Lower leg skin (tissue), 4 donors: ENCODE results near the gene MYH16. TPM values are rescaled to one million over a fixed set of nuclear protein-coding genes. Genes with fewer than 3 reads are reported as not detected.
"Not testable (repeated sequence)": the region's sequence is repeated elsewhere in the genome, so short reads cannot be mapped to it uniquely, and the experiment has no call there.

Experiments used
- DNase-seq, 2 donors: peaks; one replicate each; pipeline ENCODE4 v3.0.0-alpha.2; 2019; ENCODE audit warnings: low spot score in 2 of 2
- H3K4me3 ChIP-seq: fragments of 200-600 bp; sonication (generic); 2 replicates; pipeline ENCODE4 v1.5.1; 2017; ENCODE audit warnings: mild to moderate bottlenecking, low read depth; ENCODE audit not compliant: poor library complexity, severe bottlenecking
- CTCF ChIP-seq, 3 donors: fragments of 450-650 bp; IDR thresholded peaks; one replicate each; pipeline ENCODE4 v1.5.1; 2016; ENCODE audit warnings: antibody characterized with exemption in 3 of 3, mild to moderate bottlenecking in 3 of 3, moderate library complexity in 2 of 3
- POLR2A ChIP-seq, 2 donors: fragments of 450-650 bp; IDR thresholded peaks; one replicate each; pipeline ENCODE4 v1.6.1; 2016 to 2017; ENCODE audit warnings: antibody characterized with exemption in 2 of 2, mild to moderate bottlenecking in 1 of 2, moderate library complexity in 1 of 2
- WGBS, 2 donors: methylation state at CpG; one replicate each; pipeline ENCODE4 v1.1.5; 2018; 5-methylcytosine and 5-hydroxymethylcytosine counted together
- intact Hi-C: fragments of 100-400 bp; cut with DNase I; formaldehyde crosslinking; loops from one replicate; pipeline ENCODE4 v1.15.0; 2023; ENCODE audit warnings: low total_unique reads
- total RNA-seq, 4 donors: library from RNA; depleted of rRNA; stranded (reverse); fragments of >200 nt; gene quantifications; one replicate each; pipeline ENCODE4 v1.1.0, GENCODE V29; 2016

The MYH16 gene
- total RNA-seq, 4 donors from 2014 or later: not detected

GRCh38 chr7:99275496-99275895 lies 2.9 kb downstream of the MYH16 start:
- WGBS, 2 donors: 84 to 88% methylated on average over 7 of the region's 7 CpGs
- H3K4me3 ChIP-seq: no peak overlapping the region
- TF ChIP-seq CTCF (IDR thresholded peaks at IDR 0.05) (no peak), POLR2A (IDR thresholded peaks at IDR 0.05) (no peak)
- intact Hi-C loops: no loop called here
- DNase-seq: no peak

- no peak for TF ChIP-seq POLR2A (IDR thresholded peaks at IDR 0.05)
- 75 to 83% methylated on average over 5 of the region's 5 CpGs for WGBS, 2 donors
- no peak for DNase-seq
- H3K4me3 ChIP-seq: no peak overlapping the region
- intact Hi-C loops: no loop called here
Measured at GRCh38 chr7:99278180-99278579, 5.5 kb downstream of the MYH16 start.

DNA sequence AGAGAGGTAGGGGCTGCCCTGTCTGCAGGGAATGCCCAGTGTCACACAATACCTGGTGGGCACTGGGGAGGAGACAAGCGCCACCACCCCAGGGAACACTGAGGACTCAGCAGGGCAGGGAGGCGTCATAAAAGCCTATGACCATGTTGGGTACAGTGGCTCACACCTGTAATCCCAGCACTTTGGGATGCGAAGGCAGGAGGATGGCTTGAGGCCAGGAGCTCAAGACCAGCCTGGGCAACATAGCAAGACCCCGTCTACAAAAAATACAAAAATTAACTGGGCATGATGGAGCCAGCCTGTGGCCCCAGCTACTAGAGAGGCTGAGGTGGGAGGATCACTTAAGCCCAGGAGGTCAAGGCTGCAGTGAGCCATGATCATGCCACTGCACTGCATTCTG lies 11.5 kb downstream of the MYH16 start:
- intact Hi-C loops, H3K4me3 ChIP-seq, DNase-seq: not testable (repeated sequence)
- 93 to 94% methylated on average over 4 of the region's 4 CpGs for WGBS, 2 donors

- DNase-seq: no peak
- TF ChIP-seq POLR2A (IDR thresholded peaks at IDR 0.05) (no peak), CTCF (IDR thresholded peaks at IDR 0.05) (no peak)
- 92 to 96% methylated on average over 23 of the region's 23 CpGs for WGBS, 2 donors
- intact Hi-C loops: no loop called here
- H3K4me3 ChIP-seq: no peak overlapping the region
Measured at GRCh38 chr7:99287779-99288534, 15.3 kb downstream of the MYH16 start.

GRCh38 chr7:99289185-99289584 lies 16.5 kb downstream of the MYH16 start:
- DNase-seq: no peak
- WGBS, 2 donors: 75 to 79% methylated on average over 9 of the region's 9 CpGs
- no peak overlapping the region for H3K4me3 ChIP-seq
- intact Hi-C loops: no loop called here
- TF ChIP-seq POLR2A (IDR thresholded peaks at IDR 0.05): no peak
- TF ChIP-seq CTCF (IDR thresholded peaks at IDR 0.05): no peak

DNA sequence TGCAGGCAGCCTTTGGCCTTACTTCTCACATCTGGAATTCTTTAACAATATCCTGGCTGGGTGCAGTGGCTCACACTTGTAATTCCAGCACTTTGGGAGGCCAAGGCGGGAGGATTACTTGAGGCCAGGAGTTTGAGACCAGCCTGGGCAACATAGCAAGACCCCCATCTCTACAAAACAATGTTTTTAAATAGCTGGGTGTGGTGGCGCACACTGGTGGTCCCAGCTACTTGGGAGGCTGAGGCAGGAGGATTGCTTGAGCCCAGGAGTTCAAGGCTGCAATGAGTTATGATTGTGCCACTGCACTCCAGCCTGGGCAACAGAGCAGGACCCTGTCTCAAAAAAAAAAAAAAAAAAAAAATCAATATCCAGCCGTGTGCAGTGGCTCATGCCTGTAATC lies 17.5 kb downstream of the MYH16 start:
- DNase-seq, intact Hi-C loops, H3K4me3 ChIP-seq: not testable (repeated sequence)
- WGBS, 2 donors: 92 to 96% methylated on average over 3 of the region's 3 CpGs

DNA sequence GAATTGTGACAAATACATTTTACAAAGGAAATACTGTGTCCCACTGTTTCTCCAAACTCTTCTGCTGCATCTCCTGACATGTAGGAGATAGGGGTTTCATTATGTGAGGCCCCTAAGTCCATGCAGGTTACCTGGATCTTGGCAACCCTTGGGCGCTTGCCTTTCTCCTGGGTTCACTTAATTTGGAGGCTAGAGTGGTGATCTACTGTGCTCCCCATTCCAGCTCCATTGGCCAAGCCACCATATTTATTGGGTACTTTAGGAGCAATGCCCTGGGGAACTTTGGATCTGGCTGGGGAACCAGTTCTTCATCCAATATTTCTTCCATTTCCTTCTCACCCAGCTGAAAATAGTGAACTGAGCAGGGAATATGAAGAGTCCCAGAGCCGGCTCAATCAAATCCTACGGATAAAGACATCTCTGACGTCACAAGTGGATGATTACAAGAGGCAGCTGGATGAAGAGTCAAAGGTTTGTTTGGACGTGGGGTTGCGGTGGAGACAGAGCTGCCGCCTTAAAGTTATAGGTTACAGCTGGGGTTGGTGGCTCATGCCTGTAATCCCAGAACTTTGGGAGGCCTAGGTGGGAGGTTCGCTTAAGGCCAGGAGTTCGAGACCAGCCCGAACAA lies 18.5 kb downstream of the MYH16 start:
- intact Hi-C loops: no loop called here

More for the DNA sequence above, 18.5 kb downstream of the MYH16 start:
- H3K4me3 ChIP-seq: no peak overlapping the region
- WGBS, 2 donors: 89 to 92% methylated on average over 10 of the region's 10 CpGs
- no peak for DNase-seq
- no peak for TF ChIP-seq POLR2A (IDR thresholded peaks at IDR 0.05)
- TF ChIP-seq CTCF (IDR thresholded peaks at IDR 0.05): no peak
